HG02610 (cell line): ENCODE data around the gene DCUN1D5.

Source experiments
- ATAC-seq: cut with Tn5 transposase; IDR thresholded peaks from one replicate; pipeline ENCODE4 v1.9.1; 2021; ENCODE audit warnings: mild to moderate bottlenecking, moderate library complexity; ENCODE audit not compliant: unreplicated experiment

Gene DCUN1D5

GRCh38 chr11:103061656-103062055 is 30.3 kb downstream of the DCUN1D5 start:
- ATAC-seq = no peak

GRCh38 chr11:103055221-103055890 is 36.6 kb downstream of the DCUN1D5 start:
- ATAC-seq = peak; percentile 39

- ATAC-seq = no peak
Measured at GRCh38 chr11:103053997-103054396, 38.0 kb downstream of the DCUN1D5 start.

- ATAC-seq = no peak
Measured at GRCh38 chr11:103051981-103052380, 40.0 kb downstream of the DCUN1D5 start.

GRCh38 chr11:103051151-103051801 is 40.7 kb downstream of the DCUN1D5 start:
- ATAC-seq = peak; percentile 63

GRCh38 chr11:103050351-103050750 is 41.6 kb downstream of the DCUN1D5 start:
- no peak for ATAC-seq

GRCh38 chr11:103047837-103048236 is 44.1 kb downstream of the DCUN1D5 start:
- no peak for ATAC-seq

- ATAC-seq = no peak
Measured at GRCh38 chr11:103043826-103044678, 47.9 kb downstream of the DCUN1D5 start.

GRCh38 chr11:103042161-103042560 is 49.8 kb downstream of the DCUN1D5 start:
- no peak for ATAC-seq

- peak; percentile 94 for ATAC-seq
Measured at GRCh38 chr11:103035791-103036434, 56.0 kb downstream of the DCUN1D5 start.

GRCh38 chr11:103035216-103035615 is 56.7 kb downstream of the DCUN1D5 start:
- peak; percentile 50 for ATAC-seq

GRCh38 chr11:103031834-103032233 is 60.1 kb downstream of the DCUN1D5 start:
- ATAC-seq = no peak

- no peak for ATAC-seq
Measured at GRCh38 chr11:103029401-103029800, 62.6 kb downstream of the DCUN1D5 start.

- peak; percentile 98 for ATAC-seq
Measured at GRCh38 chr11:103028304-103029020, 63.5 kb downstream of the DCUN1D5 start.

- ATAC-seq = no peak
Measured at GRCh38 chr11:103024086-103024485, 67.9 kb downstream of the DCUN1D5 start.

- no peak for ATAC-seq
Measured at GRCh38 chr11:103016031-103016430, 75.9 kb downstream of the DCUN1D5 start.

- ATAC-seq = no peak
Measured at GRCh38 chr11:103013421-103013820, 78.5 kb downstream of the DCUN1D5 start.
